HUDEP-2 (cell line): ENCODE data around the gene CHAD.

ENCODE experiments used
- DNase-seq, 76 experiments: peaks; one replicate each; lab custom pipeline; 2025; ENCODE audit not compliant: unreplicated experiment in 76 of 76; lab: John Stamatoyannopoulos, UW

The CHAD gene

DNA sequence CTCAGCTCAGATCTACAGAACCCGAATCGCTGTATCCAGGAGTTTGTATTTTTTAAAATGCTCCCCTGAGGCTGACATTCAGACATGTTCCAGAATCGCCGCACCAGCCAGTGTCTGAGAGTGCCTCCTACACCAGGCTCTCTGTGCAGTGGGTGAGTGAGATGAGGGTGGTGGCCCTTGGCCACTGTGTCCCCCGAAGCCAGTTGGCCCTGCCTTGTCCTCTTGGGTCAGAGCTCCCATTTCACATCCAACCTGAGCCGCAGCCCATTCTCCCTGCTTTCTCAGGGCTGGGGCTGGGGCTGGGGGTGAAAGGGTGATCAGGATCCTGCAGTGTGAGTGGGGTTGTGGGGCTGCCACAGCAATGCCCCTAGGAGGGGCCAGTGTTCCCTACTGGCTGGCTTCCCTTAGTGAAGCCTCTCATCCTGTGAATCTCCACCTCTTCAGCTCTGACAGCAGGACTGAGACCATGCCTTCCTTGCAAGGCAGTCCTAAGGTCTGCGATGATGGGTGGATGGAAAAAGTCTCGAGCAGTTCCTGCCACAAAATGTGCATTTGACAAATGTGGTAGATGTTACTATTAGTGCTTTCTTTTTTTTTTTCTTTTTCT lies 26.6 kb upstream of the CHAD start:
- DNase-seq, result no peak

DNA sequence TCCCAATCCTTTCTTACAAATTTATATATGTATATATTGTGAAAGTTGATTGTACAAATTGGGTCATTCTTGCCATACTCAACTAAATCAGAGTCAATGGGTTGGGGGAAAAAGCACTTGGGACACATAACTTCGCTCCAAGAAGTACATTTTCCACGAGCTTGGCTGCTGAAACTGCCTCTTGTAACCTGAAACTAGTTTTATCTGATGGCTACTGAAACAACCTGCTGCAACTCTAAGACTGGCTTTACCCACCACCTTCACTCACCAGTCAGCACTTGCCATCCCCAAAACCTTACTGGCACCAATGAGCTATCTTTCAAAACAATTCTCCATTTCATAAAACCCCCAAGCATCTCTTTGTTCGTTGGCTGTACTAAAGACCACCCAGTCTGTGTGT lies 25.1 kb upstream of the CHAD start:
- no peak for DNase-seq

- DNase-seq, result no peak
Observed at GRCh38 chr17:50492214-50492613, 23.5 kb upstream of the CHAD start.

DNA sequence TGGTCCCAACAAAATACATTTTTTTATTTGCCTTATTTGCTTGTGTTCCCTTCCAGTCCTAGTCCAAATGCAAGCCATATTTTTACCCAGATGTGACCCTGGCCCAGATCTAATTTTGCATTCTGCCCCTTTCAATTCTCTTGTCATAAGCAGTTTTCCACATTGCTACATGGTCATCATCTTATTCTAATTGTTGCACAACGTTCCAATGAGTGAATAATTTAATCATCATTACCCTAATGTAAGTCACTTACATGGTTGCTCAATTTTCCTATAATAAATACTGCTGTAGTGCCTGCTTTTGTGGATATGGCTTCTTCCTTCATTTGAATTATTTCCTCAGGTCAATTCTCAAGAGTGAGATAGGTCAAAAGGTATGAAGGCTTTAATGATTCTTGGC lies 22.8 kb upstream of the CHAD start:
- no peak for DNase-seq

- DNase-seq, result no peak
Observed at GRCh38 chr17:50488880-50489279, 20.2 kb upstream of the CHAD start.

DNA sequence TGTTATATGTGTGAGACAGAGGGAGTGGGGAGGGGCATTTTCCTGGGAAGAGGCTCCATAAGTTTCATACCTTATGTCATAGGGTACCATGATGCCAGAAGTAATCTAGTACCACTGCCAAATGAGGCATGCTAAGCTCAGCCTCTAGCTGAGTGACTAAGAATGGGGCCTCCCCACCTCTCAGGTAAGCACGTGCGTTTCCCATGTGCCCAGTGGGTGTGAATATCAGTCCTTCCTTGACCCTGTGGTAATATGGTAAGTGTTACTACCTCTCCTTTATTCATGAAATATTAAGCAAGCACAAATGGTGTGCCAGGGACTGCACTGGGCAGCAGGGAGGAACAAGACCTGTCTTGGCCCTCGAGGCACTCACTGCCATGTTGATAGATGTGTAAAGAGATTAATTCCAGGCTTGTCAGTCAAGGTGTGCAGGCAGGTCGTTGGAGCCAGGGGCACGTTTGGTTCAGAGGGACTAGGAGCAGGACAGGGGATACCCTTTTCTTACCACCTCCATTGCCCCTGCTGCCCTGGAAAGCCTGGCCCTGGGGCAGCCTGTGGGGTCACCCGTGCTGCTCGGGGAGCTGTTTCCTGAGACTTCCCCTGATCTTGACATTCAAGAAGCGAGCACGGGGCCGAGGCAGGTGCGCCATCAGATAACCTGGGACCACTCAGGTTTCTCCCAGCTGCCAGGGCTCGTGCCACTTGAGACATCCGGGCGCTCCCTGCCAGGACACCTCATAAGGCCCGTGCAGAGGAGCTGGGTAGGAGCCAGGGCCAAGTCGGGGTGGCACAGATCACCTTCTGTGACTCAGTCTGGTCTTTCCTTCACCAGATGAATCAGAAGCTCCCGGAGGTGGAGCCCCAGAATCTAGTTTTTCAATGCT lies 18.8 kb upstream of the CHAD start:
- no peak for DNase-seq

GRCh38 chr17:50484386-50485155 lies 15.9 kb upstream of the CHAD start:
- DNase-seq, result no peak

GRCh38 chr17:50483266-50483665 lies 14.6 kb upstream of the CHAD start:
- DNase-seq, result no peak

DNA sequence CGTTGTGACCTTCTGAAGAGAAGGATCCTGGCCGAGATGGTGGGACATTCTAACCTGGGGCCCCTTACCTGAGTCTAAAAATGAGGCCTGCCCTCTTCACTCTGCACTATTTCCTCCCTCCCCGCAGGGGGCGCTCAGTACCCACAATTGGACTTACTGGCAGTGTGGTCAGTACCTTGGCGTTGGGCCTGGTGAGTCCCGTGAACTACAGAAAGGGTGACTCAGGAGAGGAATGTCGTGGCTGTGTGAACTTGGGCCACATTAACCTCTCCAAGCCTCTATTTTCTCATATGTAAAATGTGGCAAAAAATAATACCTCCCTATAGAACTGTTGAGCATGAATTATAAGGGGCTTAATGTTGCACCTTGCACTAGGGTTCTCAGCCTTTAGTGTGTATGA lies 13.8 kb upstream of the CHAD start:
- DNase-seq, result peak in 74 of 76 experiments; percentile 36 to 94 (median 82)

DNA sequence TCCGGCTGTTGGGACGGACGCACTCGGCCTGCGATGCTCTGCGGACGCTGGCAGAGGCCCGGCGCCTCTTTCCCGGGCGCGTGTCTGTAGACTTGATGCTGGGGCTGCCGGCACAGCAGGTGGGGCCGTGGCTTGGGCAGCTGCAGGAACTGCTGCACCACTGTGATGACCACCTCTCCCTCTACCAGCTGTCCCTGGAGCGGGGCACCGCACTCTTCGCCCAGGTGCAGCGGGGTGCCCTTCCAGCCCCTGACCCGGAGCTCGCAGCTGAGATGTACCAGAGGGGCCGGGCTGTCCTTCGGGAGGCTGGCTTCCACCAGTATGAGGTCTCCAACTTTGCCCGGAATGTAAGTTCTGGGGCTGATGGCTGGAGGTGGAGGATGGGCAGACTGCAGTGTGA lies 13.4 kb upstream of the CHAD start:
- no peak for DNase-seq

DNA sequence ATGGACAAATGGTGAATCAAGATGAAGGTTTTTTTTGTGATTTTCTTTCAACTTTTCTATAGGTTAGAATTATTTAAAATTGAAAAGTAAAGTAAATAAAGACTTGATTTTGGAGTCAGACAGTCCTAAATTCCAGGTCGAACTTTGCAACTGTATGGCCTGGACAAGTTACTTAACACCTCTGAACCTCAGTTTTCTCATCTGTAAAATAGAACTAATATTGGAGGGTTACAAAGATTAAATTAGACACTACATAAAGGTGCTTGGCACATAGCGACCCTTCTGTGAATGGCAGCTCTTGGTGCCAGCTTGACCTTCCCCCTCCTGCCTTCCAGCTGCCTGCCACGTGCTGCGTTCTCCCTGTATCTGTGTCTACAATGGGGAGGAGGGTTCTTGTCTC lies 13.0 kb upstream of the CHAD start:
- no peak for DNase-seq

GRCh38 chr17:50480854-50481490 lies 12.3 kb upstream of the CHAD start:
- no peak for DNase-seq

GRCh38 chr17:50480142-50480764 lies 11.6 kb upstream of the CHAD start:
- no peak for DNase-seq

DNA sequence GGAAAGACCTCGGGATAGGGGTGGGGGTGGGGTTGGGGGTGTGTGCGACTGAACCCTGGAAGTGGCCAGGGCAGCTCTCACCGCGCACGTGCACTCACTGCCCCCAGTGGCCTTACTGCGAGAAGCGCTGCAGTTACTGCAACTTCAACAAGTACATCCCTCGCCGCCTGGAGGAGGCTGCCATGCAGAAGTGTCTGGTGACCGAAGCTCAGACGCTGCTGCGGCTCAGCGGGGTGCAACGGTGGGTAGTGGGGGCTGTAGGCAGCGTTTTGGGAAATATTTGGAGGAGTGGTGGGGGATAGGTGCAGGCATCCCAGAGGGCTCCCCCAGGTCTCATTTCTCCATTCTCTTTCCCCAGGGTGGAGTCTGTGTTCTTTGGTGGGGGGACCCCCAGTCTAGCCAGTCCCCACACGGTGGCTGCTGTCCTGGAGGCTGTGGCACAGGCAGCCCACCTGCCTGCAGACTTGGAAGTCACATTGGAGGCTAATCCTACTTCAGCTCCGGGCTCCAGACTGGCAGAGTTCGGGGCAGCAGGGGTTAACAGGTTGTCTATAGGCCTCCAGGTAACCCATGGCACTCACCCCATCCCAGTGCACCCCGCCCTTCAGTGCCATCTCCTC lies 11.0 kb upstream of the CHAD start:
- DNase-seq, result peak in 74 of 76 experiments; percentile 24 to 87 (median 69)

DNA sequence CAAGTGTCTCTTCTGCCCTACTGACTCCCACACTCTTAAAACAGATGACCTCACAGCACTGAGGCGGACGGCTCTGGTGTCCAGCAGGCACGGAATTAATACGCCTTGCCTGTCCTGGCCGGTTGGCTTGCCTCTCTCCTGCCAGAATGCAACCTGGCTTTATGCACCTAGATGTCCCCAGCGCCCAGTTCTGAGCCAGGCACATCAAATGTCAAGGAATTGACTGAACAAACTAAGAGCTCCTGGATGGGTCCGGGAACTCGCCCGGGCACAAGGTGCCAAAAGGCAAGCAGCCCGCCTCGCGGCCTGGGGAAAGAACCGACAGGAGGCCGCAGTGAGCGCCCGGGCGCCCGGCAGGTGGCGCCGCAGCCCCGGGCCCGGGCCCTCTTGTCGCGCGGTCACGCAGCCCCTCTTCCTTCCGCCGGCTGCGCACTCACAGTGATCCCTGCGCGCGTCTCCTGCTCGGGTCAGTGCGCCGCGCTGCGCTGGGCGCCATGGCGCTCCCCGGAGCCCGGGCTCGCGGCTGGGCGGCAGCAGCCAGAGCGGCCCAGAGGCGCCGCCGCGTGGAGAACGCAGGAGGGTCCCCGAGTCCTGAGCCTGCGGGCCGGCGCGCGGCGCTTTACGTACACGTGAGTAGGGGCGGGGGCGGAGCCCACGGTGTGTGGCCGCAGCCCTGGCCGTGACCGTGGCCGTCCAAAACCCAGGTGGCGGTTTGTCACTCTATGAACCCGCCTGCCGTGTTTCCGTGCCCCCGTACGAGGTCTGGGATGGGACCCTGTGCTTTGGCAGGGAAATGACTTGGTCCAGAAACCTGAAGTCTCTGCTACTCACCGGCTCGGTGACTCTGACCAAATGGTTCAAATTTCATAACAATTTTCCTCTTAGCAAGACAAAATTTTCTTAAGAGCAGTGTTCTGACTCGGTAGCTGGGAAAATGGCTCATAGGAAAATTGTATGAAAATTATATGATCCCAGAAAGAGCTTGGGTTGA lies 10.0 kb upstream of the CHAD start, which contains the start of gene RSAD1:
Gene RSAD1 (plus strand): TSS at position 470 of the 991 bp plus-strand sequence. CDS start 25 bp downstream, at position 495.
- peak in 72 of 76 experiments; percentile 35 to 89 (median 76) for DNase-seq

- DNase-seq, result no peak
Observed at GRCh38 chr17:50477976-50478375, 9.3 kb upstream of the CHAD start.

DNA sequence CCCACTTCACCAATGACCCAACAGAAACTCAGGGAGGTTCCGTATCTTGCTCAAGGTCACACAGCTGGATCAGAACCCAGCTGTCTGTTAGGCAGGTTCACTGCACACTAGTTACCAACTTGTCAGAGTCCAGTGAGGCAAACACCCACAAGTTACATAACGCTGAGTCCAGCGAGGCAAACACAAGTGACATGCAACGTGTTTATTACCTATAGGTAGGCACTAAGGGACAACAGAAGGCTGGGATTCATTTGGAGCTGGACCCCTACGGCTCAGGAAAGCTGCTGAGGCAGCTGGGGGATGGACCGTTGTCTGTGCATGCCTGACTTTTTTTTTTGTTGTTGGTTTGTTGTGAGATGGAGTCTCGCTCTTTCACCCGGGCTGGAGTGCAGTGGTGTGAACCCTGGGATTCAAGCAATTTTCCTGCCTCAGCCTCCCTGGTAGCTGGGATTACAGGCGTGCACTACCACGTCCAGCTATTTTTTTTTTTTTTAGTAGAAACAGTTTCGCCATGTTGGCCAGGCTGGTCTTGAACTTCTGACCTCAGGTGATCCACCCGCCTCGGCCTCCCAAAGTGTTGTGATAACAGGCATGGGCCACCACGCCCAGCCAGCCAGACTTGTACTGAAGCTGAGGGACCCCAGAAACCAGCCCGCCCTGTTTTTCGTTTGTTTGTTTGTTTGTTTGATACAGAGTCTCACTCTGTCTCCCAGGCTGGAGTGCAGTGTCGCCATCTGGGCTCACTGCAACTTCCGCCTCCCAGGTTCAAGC lies 8.1 kb upstream of the CHAD start:
- DNase-seq, result no peak
